RWPE1 (cell line): ENCODE measurements around the gene NACAD.

Experiments
- CTCF ChIA-PET: fragments of 350-600 bp; sonication (Branson Sonifier 250); formaldehyde crosslinking; extraction: SDS; loops from one replicate; lab custom pipeline; 2021; lab: Yijun Ruan, JAX
- POLR2A ChIA-PET: fragments of 400-600 bp; formaldehyde crosslinking; extraction: SDS; loops from one replicate; lab custom pipeline; 2020; ENCODE audit warnings: antibody characterized with exemption; ENCODE audit not compliant: low non-redundant PET; lab: Yijun Ruan, JAX
- DNase-seq: peaks from one replicate; pipeline ENCODE4 v3.0.0; 2012; ENCODE audit warnings: low spot score
- H3K27ac ChIP-seq: fragments of 450-650 bp; 2 replicates; pipeline ENCODE4 v1.5.1; 2017
- TF ChIP-seq, protein P1 (sequence below): fragments of 450-650 bp; conservative IDR thresholded peaks from 2 replicates; pipeline ENCODE4 v1.5.1; 2017; ENCODE audit warnings: low read depth, mild to moderate bottlenecking

The NACAD gene

DNA sequence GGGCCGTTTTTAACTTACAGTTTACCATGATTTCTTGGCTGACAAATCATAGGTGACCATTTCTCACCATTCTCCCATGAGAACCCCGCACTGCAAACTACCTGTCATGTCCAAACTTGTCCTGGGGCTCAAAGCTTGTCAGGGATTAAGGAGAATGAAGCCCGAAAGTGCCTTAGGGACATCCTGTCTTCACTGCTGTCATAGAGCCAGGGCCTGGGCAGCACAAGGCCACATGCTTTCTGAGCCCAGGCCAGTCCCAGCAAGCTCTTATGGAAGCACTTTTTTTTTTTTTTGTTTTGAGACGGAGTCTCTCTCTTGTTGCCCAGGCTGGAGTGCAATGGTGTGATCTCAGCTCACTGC, 54.9 kb downstream of the NACAD start:
- peak; percentile 83 for DNase-seq

DNA sequence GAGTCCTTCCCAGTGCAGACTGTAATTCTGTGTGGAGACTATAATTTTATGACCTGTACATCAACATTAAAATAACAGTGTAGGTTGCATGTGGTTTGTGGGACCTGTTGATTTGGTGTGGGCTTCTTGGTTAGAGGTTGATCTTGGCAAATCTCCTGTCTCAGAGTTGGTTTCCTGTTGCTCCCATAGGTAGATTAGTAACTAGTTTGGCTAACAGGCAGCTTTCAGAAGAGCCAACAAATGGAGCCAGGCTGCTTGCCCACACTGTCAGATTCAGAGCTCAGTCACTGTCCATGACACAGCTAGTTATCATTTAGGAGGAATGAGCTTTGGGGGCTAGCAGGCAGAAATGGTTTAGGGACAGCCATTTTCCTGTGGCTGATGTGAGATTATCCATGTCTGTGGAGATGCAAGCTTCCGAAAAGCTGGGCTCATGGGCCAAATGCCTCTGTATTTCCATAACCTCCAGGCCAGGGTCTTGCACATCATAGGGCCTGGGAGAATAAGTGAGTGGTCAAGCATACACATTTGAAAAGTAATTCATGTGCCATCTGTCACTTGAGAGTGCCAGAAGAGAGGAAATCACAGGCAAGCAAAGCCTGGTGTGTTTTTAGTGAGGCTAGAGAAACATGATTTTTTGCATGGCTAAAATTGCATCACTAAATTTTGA, 55.4 kb downstream of the NACAD start:
- CTCF ChIA-PET: interaction anchor here (0.6 kb wide), 1 partner anchor 158 kb away, joined by 3 read pairs; no protein-coding TSS in a partner anchor

More for the DNA sequence above, 54.9 kb downstream of the NACAD start:
- TF ChIP-seq, protein P1, sequence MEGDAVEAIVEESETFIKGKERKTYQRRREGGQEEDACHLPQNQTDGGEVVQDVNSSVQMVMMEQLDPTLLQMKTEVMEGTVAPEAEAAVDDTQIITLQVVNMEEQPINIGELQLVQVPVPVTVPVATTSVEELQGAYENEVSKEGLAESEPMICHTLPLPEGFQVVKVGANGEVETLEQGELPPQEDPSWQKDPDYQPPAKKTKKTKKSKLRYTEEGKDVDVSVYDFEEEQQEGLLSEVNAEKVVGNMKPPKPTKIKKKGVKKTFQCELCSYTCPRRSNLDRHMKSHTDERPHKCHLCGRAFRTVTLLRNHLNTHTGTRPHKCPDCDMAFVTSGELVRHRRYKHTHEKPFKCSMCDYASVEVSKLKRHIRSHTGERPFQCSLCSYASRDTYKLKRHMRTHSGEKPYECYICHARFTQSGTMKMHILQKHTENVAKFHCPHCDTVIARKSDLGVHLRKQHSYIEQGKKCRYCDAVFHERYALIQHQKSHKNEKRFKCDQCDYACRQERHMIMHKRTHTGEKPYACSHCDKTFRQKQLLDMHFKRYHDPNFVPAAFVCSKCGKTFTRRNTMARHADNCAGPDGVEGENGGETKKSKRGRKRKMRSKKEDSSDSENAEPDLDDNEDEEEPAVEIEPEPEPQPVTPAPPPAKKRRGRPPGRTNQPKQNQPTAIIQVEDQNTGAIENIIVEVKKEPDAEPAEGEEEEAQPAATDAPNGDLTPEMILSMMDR: no peak
- CTCF ChIA-PET: interaction anchor here (0.6 kb wide), 1 partner anchor 159 kb away, joined by 3 read pairs; no protein-coding TSS in a partner anchor
- peak overlapping the region; percentile 93 for H3K27ac ChIP-seq
- POLR2A ChIA-PET: interaction anchor here (0.6 kb wide), 2 partner anchors 47 to 230 kb away, joined by 3 to 5 read pairs; no protein-coding TSS in a partner anchor

DNA sequence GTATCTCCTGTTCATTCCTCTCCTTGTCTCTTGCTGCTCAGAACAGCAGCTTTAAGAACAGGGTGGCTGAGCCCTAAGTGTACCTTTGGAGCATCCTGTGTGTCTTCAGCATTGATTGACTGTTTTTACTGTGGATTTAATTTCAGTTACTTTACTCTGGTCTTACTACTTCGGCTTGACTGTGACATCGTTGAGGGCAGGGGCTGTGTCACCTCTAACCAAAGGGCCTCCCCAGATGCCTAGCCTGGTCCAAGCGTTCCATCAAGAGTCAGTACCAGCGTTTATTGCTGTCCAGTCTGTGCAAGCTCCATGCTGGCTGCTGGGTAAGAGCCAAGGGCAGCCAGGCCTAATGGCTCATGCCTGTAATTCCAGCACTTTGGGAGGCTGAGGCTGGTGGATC, 56.3 kb downstream of the NACAD start:
- TF ChIP-seq, protein P1: no peak
- POLR2A ChIA-PET: no interaction called here
- no peak for DNase-seq
- CTCF ChIA-PET: no interaction called here
- H3K27ac ChIP-seq: peak overlapping the region; percentile 93

More for the DNA sequence above, 55.4 kb downstream of the NACAD start:
- POLR2A ChIA-PET: interaction anchor here (0.6 kb wide), 2 partner anchors 47 to 229 kb away, joined by 3 to 5 read pairs; no protein-coding TSS in a partner anchor
- TF ChIP-seq, protein P1: no peak
- DNase-seq: peak; percentile 32
- peak overlapping the region; percentile 93 for H3K27ac ChIP-seq

DNA sequence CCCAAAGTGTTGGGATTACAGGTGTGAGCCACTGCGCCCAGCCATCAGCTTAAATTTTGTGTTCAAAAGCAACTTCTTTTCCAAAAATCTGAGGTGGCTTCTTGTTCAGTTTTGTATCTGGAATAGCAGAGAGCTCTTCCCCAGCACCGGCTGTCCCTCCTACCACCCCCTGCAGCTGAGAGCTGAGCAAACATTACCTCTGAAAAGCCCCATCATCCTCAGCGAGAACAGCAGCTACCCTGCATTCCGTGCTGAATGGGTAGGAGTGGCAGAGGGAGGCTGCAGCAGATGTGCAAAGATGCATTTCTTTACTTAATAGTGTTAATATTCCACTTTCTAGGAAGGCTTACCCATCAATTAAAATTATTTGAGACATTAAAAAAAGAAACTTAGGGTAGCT, 56.9 kb downstream of the NACAD start:
- DNase-seq: no peak
- ChIA-PET POLR2A (no interaction called here), CTCF (interaction anchor here (0.6 kb wide), 1 partner anchor 80 kb away, joined by 3 read pairs; the partner anchor contains the start of gene TBRG4)
- TF ChIP-seq, protein P1: no peak
- H3K27ac ChIP-seq: peak overlapping the region; percentile 93
